A673 (cell line): ENCODE results near the gene MALL.
"Not testable (repeated sequence)": the region's sequence is repeated elsewhere in the genome, so short reads cannot be mapped to it uniquely, and the experiment has no call there.

Experiments used
- EZH2 ChIP-seq: fragments of 200-600 bp; sonication (generic); IDR thresholded peaks from 2 replicates; pipeline ENCODE4 v1.6.1; 2017; ENCODE audit warnings: borderline replicate concordance, low read depth, mild to moderate bottlenecking, mixed read lengths, antibody characterized with exemption, low read length; ENCODE audit not compliant: poor library complexity, severe bottlenecking
- TF ChIP-seq, protein P1 (sequence below): fragments of 300-800, 200-600 bp; sonication (generic); conservative IDR thresholded peaks from 2 replicates; pipeline ENCODE4 v1.5.1; 2017; ENCODE audit warnings: low read depth, mild to moderate bottlenecking, antibody characterized with exemption, low read length, moderate library complexity, mixed read lengths

DNA sequence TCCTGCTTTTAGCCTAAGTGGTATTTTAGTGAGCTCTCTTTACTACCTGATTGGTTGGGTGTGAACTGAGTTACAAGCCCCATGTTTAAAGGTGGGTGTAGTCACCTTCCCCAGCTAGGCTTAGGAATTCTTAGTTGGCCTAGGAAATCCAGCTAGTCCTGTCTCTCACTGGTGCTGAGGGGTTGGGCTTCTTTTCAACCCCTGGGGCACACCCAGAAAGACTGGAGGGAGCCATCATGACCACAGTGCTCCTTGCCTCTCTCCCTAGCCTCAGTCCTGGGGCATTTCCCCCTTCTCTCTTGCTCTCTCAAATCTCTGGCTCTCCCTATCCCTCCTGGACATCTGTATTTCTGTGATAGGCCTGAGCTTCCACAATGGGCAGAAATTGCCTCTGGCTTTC, 57.6 kb downstream of the MALL start:
- TF ChIP-seq, protein P1, sequence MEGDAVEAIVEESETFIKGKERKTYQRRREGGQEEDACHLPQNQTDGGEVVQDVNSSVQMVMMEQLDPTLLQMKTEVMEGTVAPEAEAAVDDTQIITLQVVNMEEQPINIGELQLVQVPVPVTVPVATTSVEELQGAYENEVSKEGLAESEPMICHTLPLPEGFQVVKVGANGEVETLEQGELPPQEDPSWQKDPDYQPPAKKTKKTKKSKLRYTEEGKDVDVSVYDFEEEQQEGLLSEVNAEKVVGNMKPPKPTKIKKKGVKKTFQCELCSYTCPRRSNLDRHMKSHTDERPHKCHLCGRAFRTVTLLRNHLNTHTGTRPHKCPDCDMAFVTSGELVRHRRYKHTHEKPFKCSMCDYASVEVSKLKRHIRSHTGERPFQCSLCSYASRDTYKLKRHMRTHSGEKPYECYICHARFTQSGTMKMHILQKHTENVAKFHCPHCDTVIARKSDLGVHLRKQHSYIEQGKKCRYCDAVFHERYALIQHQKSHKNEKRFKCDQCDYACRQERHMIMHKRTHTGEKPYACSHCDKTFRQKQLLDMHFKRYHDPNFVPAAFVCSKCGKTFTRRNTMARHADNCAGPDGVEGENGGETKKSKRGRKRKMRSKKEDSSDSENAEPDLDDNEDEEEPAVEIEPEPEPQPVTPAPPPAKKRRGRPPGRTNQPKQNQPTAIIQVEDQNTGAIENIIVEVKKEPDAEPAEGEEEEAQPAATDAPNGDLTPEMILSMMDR: not testable (repeated sequence)
- not testable (repeated sequence) for TF ChIP-seq EZH2
